Measurements from ENCODE around the gene NR1H3.

NR1H3 gene

DNA sequence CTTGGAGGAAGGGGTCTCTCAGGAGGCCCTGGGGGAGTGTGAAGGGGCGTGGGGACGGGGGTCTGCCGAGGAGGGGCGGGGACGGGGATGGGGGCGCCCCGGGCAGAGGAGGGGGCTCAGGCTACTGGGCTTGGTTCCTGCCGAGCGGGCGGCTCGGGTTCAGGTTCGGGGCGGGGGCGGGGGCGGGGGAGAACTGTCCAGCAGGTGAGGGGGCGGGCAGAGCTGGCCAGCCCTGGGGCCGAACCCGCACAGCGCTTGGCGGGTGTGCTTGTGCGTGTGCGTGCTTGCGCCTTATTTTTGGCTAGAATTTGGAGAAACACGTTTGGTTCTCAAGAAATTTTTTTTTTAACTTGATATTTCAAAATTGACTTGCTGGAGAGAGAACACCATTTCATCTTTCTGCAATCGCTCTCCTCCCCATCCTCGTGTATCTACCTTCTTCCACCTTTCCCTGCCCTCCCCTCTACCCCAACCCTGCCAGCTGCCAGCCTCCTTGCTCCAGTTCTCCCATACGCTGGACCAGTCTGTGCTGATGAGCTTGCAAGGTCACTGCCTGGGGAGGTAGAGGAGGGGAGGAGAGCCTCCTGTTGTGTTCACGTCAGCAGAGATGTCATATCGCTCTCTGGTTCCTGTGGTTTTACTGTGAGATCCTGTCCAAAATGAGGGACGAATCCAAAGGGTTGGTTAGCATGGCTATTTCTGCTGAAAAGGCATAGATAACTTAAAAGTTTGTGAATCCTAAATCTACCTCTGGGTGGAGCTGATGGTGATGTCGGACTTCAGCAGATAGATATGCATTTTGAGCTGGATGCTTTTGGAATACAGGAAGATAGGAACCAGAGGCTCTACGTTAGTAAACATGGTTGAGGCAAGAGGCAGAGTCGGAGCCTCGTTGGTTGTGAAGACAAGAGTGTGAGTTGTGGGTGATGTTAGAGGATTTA is 12.8 kb downstream of the NR1H3 start:
- DNase-seq: peak; percentile 25

DNA sequence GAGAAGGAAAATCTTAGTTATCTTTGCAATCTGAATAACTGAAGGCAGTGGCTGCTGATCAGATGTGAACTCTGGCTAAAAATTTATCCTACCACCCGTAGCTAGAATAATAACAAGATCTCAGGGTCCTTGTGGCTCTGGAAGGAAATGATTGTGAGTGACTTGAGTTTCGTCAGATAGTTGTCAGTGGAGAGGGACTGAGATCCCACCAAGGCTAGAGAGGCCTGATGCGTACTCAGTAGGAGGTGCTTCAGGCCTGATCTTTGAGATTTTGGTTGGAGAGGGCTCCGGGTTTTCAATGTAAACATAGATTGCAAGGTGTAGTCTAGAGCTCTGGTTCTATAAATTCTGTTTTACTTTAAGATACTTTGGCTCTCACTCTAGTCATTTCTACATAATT is 13.5 kb downstream of the NR1H3 start:
- DNase-seq: no peak

DNA sequence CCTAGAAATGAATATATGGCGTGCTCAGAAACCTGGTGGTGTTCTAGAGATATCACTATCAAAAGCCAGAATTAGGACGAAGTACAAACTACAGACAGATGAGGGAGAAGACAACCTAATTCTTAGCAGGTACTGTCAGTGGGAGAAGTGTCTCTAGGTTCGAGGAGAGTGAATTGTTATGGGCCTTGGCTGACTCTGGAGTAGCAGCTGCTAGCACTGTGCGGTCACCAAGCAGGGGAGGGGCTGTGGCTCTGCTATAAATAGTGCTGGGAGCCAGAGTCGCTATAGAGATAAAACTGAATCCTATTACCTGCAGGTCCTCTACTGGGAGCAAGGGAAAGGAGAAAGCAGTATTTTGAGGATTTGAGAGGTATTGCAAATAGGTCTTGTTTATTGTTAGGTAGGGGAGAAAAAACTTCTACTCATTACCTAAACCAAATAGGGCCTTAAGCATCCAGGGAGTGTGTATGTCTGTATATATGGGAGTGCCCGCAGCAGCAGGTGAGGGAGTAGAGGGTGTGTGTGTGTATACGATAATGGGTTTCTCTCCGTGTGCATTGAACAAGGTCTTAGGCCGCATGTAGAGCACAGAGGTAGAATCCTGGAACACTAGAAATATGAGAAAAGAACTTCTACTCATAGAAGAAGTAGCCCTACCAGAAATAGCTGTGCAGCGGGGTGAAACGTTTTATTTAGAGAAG is 14.3 kb downstream of the NR1H3 start:
- DNase-seq: no peak

DNA sequence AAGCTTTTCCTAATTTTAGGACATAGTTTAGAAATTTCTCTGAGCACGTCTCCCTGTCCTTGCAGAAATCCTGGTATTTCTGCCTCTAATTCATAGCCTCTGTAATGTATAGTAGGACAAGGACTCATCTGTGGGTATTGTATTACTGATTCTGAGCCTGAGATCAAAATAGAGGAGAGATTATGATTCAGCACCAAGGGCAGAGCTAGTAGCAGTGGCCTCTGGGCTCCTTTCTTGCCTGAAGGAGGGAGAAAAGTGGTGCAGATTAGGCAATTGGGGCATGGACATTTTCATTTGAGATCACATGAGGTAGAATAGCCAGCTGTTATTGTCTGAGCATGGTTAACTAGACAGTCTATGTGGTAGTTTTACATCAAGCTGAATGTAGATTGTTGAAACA is 14.9 kb downstream of the NR1H3 start:
- DNase-seq: no peak

DNA sequence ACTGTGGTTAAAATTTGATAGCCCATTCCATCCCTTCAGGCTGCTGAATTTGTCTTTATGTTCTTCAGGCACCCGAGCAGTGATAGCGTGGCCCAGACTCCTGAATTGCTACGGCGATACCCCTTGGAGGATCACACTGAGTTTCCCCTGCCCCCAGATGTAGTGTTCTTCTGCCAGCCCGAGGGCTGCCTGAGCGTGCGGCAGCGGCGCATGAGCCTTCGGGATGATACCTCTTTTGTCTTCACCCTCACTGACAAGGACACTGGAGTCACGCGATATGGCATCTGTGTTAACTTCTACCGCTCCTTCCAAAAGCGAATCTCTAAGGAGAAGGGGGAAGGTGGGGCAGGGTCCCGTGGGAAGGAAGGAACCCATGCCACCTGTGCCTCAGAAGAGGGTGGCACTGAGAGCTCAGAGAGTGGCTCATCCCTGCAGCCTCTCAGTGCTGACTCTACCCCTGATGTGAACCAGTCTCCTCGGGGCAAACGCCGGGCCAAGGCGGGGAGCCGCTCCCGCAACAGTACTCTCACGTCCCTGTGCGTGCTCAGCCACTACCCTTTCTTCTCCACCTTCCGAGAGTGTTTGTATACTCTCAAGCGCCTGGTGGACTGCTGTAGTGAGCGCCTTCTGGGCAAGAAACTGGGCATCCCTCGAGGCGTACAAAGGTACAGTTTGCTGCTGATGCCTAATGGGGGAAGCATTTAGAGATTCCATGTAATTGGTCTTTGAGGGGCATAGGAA is 16.9 kb downstream of the NR1H3 start:
- no peak for DNase-seq

DNA sequence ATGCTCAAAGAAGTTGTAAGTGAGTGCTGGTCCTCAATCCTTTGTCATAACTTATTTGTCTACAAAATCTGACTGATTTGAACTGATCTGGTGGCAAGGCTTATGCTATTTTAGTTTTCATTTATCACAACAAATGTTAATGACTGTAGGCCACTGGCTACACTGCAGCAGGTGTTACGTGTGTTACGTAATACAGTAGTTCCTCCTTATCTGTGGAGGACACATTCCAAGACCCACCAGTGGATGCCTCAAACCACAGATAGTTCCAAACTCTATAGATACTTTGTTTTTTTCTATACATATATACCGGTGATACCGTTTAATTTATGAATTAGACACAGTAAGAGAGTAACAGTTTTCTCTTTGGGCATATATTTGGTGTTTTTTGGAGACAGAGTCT is 19.1 kb downstream of the NR1H3 start:
- no peak for DNase-seq

DNA sequence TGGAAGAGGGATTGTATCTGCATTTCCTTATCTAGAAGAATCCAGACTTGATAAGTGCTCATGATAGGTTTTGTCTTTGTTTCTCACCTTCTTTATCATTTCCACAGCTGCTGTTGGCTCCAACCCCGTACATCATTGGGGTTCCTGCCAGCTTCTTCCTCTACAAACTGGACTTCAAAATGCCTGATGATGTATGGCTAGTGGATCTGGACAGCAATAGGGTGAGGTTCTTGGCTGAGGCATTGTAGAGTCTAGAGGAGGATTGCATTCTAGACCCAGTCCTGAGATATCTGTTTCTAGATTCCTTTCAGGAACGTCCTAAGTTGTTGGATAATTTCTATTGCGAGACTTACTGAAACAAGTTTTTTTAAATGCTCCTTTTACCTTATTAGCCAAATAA is 20.3 kb downstream of the NR1H3 start:
- DNase-seq: no peak

DNA sequence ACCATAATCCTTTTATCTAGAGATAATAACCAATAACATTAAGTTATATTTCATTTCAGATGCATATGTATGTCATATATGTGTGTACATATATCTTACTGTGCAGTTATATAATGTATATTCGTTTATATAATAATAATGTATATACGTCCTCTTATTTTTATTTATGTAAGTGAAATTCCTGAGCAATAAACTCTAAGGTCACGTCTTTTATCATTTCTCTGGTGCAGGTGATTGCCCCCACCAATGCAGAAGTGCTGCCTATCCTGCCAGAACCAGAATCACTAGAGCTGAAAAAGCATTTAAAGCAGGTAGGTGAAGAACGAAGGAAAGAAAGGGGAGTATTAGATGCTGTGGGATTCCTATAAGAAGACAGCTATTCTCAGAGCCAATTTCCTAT is 21.0 kb downstream of the NR1H3 start:
- no peak for DNase-seq

DNA sequence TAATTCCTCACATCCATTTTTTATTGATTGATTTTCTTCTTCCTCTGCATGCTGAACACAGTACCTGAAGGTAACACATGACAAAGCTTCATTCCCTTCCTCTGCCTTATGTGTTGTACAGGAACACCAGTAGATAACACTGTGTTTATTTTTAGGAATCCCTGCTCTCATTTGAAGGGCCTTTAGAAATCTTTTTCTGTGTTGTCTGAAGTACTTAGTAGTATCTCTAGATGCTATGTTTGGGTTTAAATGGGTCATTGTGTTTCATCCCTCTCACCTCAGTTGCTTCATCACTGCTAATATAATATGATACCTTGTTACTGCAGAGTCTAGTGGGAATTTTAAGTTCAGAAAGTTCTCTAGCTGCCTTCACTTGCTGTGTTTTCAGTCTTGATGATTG is 22.3 kb downstream of the NR1H3 start:
- DNase-seq: no peak

DNA sequence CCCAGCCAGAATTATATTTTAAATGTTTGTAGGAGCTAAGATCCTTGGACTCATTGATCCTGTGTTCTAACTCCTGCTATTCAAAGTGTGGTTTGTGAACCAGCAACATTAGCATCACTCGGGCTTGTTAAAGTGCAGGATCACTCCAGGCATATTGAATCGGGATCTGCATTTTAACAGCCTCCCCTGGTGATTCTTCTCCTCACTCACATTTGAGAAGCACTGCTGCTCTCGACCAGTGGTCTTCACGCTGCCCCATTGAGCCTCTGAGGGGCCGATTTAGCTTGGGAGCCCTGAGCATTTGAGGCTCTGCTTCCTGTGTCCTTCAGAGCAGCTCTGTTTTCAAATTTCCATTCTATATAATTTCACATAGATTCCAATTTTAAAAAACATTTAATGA is 23.1 kb downstream of the NR1H3 start:
- DNase-seq: no peak

DNA sequence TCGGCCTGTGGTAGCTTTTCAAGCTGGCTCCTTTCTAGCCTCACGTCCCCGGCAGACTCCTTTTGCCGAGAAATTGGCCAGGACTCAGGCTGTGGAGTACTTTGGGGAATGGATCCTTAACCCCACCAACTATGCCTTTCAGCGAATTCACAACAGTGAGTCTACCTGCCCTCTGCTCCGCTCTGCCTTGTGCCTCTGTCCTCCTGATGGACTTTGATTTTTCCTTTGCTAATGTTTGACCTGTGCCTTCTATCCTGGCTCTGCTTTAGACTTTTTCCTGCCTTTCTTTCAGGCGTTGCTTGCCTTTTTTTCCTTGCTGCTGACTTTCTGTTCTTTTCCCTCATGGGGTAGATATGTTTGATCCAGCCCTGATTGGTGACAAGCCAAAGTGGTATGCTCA is 24.7 kb downstream of the NR1H3 start:
- no peak for DNase-seq

DNA sequence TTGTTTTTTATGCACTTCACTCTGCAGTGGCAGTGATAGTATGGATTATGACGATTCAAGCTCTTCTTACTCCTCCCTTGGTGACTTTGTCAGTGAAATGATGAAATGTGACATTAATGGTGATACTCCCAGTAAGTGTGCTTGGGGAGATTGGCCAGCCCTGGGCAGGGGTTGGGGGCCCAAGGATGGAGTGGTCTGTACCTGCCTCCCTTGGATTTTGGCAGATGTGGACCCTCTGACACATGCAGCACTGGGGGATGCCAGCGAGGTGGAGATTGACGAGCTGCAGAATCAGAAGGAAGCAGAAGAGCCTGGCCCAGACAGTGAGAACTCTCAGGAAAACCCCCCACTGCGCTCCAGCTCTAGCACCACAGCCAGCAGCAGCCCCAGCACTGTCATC is 26.4 kb downstream of the NR1H3 start:
- DNase-seq: no peak

DNA sequence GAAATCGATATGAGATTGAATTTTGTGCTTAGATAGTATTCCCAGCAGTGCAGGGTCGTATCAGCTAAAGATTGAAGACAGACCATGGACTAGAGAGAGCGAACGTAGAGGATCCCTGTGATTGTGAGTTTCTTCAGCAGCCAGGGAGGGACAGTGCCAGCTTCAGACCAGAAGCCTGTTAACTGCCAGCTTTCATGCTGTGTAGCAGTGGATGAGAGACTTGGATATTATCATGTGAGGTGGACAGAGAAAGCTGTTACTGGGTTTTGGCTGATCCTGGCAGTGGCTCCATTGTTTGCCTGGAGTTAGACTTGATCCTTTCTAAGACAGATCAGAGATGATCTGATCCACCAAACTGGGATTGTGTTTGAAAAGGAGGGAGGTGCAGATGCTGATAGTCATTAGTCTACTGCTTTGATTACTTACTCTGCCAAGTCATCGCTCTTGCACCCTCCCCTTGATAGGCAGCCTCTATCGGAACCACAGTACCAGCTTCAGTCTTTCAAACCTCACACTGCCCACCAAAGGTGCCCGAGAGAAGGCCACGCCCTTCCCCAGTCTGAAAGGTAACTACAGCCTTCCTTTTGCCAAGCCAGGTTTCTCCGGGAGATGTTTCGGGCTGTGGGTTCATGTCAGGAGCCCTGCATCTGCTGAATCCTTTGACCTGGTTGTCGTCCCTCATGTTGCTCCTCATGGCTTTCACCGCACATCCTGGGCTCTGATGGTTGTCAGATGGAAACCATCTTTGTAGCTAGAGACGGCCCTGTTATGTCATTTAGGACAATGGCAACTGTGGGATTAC is 28.4 kb downstream of the NR1H3 start:
- DNase-seq: no peak

DNA sequence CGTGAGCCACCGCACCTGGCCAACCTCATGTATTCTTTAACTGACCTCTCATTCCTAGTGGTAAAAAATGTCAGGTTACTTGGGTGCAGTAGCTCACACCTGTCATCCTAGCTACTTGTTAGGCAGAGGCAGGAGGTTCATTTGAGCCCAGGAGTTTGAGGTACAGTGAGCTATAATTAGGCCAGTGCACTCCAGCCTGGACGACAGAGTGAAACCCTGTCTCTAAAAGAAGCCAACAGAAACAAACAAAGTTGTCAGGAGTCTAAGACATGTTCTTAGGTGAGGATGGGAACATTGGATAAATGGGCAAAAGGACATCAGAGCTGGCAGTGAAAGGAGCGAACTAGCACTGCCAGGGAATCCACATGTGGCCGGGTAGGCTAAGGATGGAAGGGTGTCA is 30.3 kb downstream of the NR1H3 start:
- no peak for DNase-seq

DNA sequence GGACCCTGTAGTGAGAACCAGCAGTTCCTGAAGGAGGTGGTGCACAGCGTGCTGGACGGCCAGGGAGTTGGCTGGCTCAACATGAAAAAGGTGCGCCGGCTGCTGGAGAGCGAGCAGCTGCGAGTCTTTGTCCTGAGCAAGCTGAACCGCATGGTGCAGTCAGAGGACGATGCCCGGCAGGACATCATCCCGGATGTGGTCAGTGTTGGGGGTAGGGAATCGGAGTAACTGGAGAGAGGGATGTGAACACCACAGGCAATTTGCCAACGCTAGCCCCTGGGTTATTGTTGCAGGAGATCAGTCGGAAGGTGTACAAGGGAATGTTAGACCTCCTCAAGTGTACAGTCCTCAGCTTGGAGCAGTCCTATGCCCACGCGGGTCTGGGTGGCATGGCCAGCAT is 32.1 kb downstream of the NR1H3 start:
- no peak for DNase-seq

DNA sequence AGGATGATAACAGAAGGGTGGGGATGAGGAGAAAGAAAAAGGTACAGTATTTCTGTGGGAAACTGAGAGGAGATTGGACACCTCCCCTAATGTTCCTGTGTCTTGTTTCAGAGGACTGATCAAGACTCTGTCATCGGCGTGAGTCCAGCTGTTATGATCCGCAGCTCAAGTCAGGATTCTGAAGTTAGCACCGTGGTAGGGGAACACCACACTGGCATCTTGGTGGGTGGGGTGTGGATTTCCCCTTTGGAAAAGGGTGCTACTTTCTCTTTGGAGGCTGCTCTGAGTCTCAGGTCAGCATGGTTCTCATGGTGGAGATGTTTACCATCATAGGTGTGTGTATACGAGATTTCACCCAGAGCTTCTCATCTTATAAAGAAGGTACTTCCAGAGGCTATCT is 37.6 kb downstream of the NR1H3 start:
- DNase-seq: no peak

DNA sequence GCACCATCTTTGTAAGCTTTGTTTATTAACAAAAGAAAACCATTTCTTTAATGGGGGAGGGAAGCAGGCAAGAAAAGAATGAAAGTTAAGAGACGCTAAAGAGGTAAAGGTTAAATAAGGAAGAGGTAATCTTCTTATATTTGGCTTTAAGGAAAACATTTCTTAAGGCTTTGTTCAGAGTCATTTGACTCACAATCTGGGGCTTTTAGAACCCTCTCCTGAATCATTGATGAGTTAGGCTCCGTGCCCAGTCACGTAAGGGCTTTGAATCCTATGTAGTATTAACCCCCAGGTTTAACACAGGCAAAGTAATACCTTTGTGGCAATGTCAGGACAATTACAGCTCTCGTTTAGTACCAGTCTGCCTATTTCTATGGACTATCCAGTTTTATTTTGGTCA is 38.2 kb downstream of the NR1H3 start:
- no peak for DNase-seq

DNA sequence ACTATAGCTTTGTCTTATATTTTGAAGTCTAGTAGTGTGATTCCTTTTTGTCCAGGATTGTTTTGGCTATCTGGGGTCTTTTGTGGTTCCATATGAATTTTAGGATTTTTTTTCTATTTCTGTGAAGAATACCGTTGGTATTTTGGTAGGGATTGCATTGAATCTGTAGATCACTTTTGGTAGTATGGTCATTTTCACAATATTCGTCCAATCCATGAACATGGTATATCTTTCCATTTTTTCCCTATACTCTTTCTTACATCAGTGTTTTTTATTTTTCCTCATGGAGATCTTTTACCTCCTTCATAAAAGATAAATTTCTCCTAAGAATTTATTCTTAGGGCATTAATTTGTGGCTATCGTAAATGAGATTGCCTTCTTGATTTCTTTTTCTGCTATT is 41.3 kb downstream of the NR1H3 start:
- DNase-seq: no peak

DNA sequence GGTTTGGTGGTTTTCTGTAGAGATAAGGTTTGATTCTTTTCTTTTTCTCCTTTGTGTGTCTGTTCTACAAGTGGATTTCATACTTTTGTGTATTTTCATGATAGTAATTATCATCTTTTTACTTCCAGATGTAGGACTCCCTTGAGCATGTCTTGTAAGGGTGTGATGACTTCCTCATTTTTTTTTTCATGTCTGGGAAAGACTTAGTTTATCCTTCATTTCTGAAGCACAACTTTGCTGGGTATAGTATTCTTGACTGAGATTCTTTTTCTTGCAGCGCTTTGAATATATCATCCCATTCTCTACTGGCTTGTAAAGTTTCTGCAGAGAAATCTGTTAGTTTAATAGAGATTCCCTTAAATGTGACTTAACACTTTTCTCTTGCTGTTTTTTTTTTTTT is 45.1 kb downstream of the NR1H3 start:
- no peak for DNase-seq

DNA sequence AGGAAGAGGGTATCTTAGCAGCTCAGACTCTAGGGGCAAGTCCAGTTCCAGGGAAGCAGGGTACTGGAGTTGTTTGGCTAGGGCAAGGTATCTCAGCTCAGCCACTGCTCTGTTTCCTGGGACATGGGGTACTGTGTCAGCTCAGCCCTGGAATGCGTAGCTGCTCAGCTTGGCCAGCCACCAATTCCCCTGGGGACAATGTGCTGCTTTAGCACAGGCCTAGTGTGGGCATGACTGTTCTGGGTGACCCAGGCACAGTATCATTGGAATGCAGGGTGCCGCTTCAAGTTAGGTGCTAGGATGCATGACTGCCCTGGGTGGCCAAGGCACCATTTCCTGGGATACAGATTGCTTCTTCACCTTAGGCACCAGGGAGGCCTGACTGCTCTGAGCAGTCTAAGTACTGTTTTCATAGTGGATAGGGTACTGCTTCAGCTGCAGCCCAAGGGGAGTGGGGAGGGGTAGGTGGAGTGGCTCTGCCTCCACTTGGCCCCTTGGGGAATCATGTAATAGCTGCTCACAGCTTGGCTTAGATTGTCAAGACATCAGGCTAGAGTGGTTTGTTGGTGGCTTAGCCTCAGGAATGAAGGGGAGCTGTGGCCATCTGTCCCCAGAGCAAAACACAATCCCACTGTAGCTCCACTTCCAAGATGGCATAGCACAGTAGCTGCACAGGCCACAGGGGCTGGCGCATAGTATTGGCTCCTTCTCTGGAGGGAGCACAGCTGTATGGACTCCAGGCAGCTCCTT is 48.1 kb downstream of the NR1H3 start:
- no peak for DNase-seq

DNA sequence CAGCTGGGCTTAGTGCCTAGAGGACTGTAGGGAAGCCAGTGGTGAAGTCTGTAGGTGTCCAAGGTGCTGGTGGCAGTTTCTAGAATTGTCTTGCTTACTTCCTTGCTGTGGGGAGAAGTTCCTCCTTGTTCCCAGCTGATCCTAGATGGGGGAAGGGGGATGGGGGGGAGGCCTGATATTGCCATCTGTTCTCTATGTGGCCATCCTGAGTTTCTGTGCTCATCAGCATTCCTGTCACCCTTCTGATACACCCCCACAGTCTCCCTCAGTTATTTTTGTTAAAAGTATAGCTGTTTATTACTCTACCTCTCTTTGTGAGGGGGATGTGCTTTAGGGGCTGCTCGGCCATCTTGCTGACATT is 48.7 kb downstream of the NR1H3 start:
- no peak for DNase-seq
